ENCODE data around the gene FTSJ3.

DNA sequence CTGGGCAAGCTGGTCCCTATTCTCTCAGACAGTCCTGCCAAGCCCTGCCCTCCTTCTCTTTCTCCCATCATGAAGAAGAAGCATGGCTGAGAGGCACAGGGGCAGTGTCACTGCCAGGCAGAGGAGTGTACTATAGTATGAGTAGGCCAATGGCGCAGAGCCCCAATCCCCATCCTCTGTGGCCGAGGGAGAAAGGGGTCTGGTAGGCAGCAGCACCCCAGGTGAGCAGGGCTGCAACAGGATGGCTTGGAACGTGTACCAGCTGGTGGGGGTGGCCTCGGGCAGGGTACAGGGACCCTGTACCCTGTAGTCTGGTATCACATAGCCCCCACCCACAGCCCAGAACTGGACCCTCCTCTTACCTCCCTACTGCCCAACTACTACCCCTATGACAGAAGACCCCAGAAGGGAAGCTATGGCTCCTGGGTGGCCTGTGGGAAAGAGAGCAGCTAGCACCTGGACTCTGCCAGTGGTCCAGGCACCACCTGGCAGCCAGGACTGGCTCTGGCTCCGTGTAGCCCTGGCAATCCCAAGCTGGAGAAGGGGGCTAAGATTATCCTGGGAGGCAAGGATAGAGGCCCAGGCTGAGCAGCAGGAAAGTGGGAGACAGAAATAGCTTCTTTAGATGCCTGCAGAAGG lies 10.6 kb upstream of the FTSJ3 start:
- TF ChIP-seq POLR2A (IDR thresholded peaks at IDR 0.05; ENCODE audit: low read depth): no peak
- TF ChIP-seq, protein P1, sequence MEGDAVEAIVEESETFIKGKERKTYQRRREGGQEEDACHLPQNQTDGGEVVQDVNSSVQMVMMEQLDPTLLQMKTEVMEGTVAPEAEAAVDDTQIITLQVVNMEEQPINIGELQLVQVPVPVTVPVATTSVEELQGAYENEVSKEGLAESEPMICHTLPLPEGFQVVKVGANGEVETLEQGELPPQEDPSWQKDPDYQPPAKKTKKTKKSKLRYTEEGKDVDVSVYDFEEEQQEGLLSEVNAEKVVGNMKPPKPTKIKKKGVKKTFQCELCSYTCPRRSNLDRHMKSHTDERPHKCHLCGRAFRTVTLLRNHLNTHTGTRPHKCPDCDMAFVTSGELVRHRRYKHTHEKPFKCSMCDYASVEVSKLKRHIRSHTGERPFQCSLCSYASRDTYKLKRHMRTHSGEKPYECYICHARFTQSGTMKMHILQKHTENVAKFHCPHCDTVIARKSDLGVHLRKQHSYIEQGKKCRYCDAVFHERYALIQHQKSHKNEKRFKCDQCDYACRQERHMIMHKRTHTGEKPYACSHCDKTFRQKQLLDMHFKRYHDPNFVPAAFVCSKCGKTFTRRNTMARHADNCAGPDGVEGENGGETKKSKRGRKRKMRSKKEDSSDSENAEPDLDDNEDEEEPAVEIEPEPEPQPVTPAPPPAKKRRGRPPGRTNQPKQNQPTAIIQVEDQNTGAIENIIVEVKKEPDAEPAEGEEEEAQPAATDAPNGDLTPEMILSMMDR (IDR thresholded peaks at IDR 0.05): no peak
- TF ChIP-seq POLR2AphosphoS5 (IDR thresholded peaks at IDR 0.05): no peak
- TF ChIP-seq EP300 (IDR thresholded peaks at IDR 0.05): no peak

All from esophagus muscularis mucosa (tissue), 4 donors.